ENCODE results near the gene BTBD9. TPM values are rescaled to one million over a fixed set of nuclear protein-coding genes. Genes with fewer than 3 reads are reported as not detected.

BTBD9 gene
- total RNA-seq, 4 donors from 2014 or later: 8.6 to 34.1 (median 30.8) TPM

- H3K4me3 ChIP-seq: no peak overlapping the region
- in situ Hi-C loops (cut with MboI; ENCODE audit: low pct_ligation_motif_present in 1 of 4, low pct_unique_long_range_greater_than_20kb in 1 of 4, low sequenced_read_pairs in 3 of 4) (no loop called here), intact Hi-C loops (cut with DNase I; ENCODE audit: low total_unique reads) (no loop called here)
- H3K36me3 ChIP-seq: no peaks in the 10 kb centered on the region
- no peaks in the 10 kb centered on the region for H3K4me1 ChIP-seq
- H3K9me3 ChIP-seq: no peaks in the 10 kb centered on the region
- H3K27me3 ChIP-seq: no peaks in the 10 kb centered on the region
- no peak for DNase-seq
- H3K27ac ChIP-seq: no peak overlapping the region
- 83 to 86% methylated on average over 6 of the region's 6 CpGs for WGBS, 2 donors (ENCODE audit: low coverage in 1 of 2)
- TF ChIP-seq CTCF (IDR thresholded peaks at IDR 0.05) (no peak), POLR2A (IDR thresholded peaks at IDR 0.05) (no peak), POLR2AphosphoS5 (IDR thresholded peaks at IDR 0.05) (no peak), EP300 (IDR thresholded peaks at IDR 0.05; ENCODE audit: low read depth) (no peak)
Measured at GRCh38 chr6:38452816-38453660, 186.7 kb downstream of the BTBD9 start.

- DNase-seq: no peak
- Histone ChIP-seq H3K4me1 (no peaks in the 10 kb centered on the region), H3K27me3 (no peaks in the 10 kb centered on the region), H3K9me3 (no peaks in the 10 kb centered on the region), H3K4me3 (no peak overlapping the region), H3K27ac (no peak overlapping the region), H3K36me3 (no peaks in the 10 kb centered on the region)
- in situ Hi-C loops (cut with MboI; ENCODE audit: low pct_ligation_motif_present in 1 of 4, low pct_unique_long_range_greater_than_20kb in 1 of 4, low sequenced_read_pairs in 3 of 4) (no loop called here), intact Hi-C loops (cut with DNase I; ENCODE audit: low total_unique reads) (no loop called here)
- TF ChIP-seq POLR2AphosphoS5 (IDR thresholded peaks at IDR 0.05): no peak
- TF ChIP-seq EP300 (IDR thresholded peaks at IDR 0.05; ENCODE audit: low read depth): no peak
- no peak for TF ChIP-seq POLR2A (IDR thresholded peaks at IDR 0.05)
- TF ChIP-seq CTCF (IDR thresholded peaks at IDR 0.05): no peak
- WGBS, 2 donors (ENCODE audit: low coverage in 1 of 2): 96 to 98% methylated on average over 2 of the region's 2 CpGs
Measured at GRCh38 chr6:38450717-38451116, 189.0 kb downstream of the BTBD9 start.

- Histone ChIP-seq H3K9me3 (no peaks in the 10 kb centered on the region), H3K36me3 (no peaks in the 10 kb centered on the region), H3K27me3 (no peaks in the 10 kb centered on the region), H3K4me3 (no peak overlapping the region), H3K27ac (no peak overlapping the region), H3K4me1 (no peaks in the 10 kb centered on the region)
- WGBS, 2 donors (ENCODE audit: low coverage in 1 of 2): 83 to 87% methylated on average over 2 of the region's 2 CpGs
- in situ Hi-C loops (cut with MboI; ENCODE audit: low pct_ligation_motif_present in 1 of 4, low pct_unique_long_range_greater_than_20kb in 1 of 4, low sequenced_read_pairs in 3 of 4): no loop called here
- intact Hi-C loops (cut with DNase I; ENCODE audit: low total_unique reads): no loop called here
- no peak for TF ChIP-seq CTCF (IDR thresholded peaks at IDR 0.05)
- TF ChIP-seq EP300 (IDR thresholded peaks at IDR 0.05; ENCODE audit: low read depth): no peak
- no peak for TF ChIP-seq POLR2A (IDR thresholded peaks at IDR 0.05)
- TF ChIP-seq POLR2AphosphoS5 (IDR thresholded peaks at IDR 0.05): no peak
- DNase-seq: no peak
Measured at GRCh38 chr6:38445925-38446324, 193.8 kb downstream of the BTBD9 start.

GRCh38 chr6:38445336-38445735, 194.4 kb downstream of the BTBD9 start:
- TF ChIP-seq POLR2AphosphoS5 (IDR thresholded peaks at IDR 0.05): no peak
- in situ Hi-C loops (cut with MboI; ENCODE audit: low pct_ligation_motif_present in 1 of 4, low pct_unique_long_range_greater_than_20kb in 1 of 4, low sequenced_read_pairs in 3 of 4) (no loop called here), intact Hi-C loops (cut with DNase I; ENCODE audit: low total_unique reads) (no loop called here)
- Histone ChIP-seq H3K9me3 (no peaks in the 10 kb centered on the region), H3K36me3 (no peaks in the 10 kb centered on the region), H3K27me3 (no peaks in the 10 kb centered on the region), H3K27ac (no peak overlapping the region), H3K4me3 (no peak overlapping the region), H3K4me1 (no peaks in the 10 kb centered on the region)
- no peak for DNase-seq

All from transverse colon (tissue), 4 donors.